DOHH2 (cell line): ENCODE results near the gene TYK2.

Experiments
- H3F3A ChIP-seq: fragments of 200-600 bp; sonication (generic), shearing (Covaris generic); 2 replicates; pipeline ENCODE4 v1.6.0; 2016; ENCODE audit warnings: antibody characterized with exemption, mild to moderate bottlenecking; ENCODE audit not compliant: control insufficient read depth, insufficient read depth
- H3K27ac ChIP-seq: fragments of 200-600 bp; sonication (generic); 2 replicates; pipeline ENCODE4 v1.5.1; 2014; ENCODE audit warnings: low read depth, mild to moderate bottlenecking, low read length, moderate library complexity
- H3K27me3 ChIP-seq: fragments of 200-600 bp; sonication (generic); 2 replicates; pipeline ENCODE4 v1.6.1; 2014; ENCODE audit warnings: mild to moderate bottlenecking, low read length, mixed read lengths; ENCODE audit not compliant: control insufficient read depth
- H3K36me3 ChIP-seq: fragments of 200-600 bp; sonication (generic); 2 replicates; pipeline ENCODE4 v1.6.1; 2014; ENCODE audit warnings: mild to moderate bottlenecking, low read length, moderate library complexity, mixed read lengths; ENCODE audit not compliant: control insufficient read depth
- H3K4me1 ChIP-seq: fragments of 200-600 bp; sonication (generic); 2 replicates; pipeline ENCODE4 v1.6.1; 2014; ENCODE audit warnings: mild to moderate bottlenecking, low read length, mixed read lengths; ENCODE audit not compliant: control insufficient read depth
- H3K4me2 ChIP-seq: fragments of 200-600 bp; sonication (generic); 2 replicates; pipeline ENCODE4 v1.6.0; 2014; ENCODE audit warnings: mild to moderate bottlenecking, low read length, moderate library complexity
- H3K4me3 ChIP-seq: fragments of 200-600 bp; sonication (generic); 2 replicates; pipeline ENCODE4 v1.5.1; 2014; ENCODE audit warnings: mild to moderate bottlenecking, low read length, mixed read lengths
- H3K79me2 ChIP-seq: fragments of 200-600 bp; sonication (generic); 2 replicates; pipeline ENCODE4 v1.6.1; 2014; ENCODE audit warnings: mild to moderate bottlenecking, low read length, mixed read lengths; ENCODE audit not compliant: control insufficient read depth
- H3K9me2 ChIP-seq: fragments of 200-600 bp; sonication (generic); replicated peaks from 2 replicates; pipeline ENCODE4 v1.6.1; 2014; ENCODE audit warnings: mild to moderate bottlenecking, low read length, mixed read lengths; ENCODE audit not compliant: control insufficient read depth
- H3K9me3 ChIP-seq: fragments of 200-600 bp; sonication (generic); 2 replicates; pipeline ENCODE4 v1.6.1; 2014; ENCODE audit warnings: antibody characterized with exemption, low read length, mixed read lengths; ENCODE audit not compliant: control insufficient read depth, insufficient read depth
- H4K20me1 ChIP-seq: fragments of 200-600 bp; sonication (generic); 2 replicates; pipeline ENCODE4 v1.6.0; 2014; ENCODE audit warnings: low read depth, mild to moderate bottlenecking, antibody characterized with exemption, low read length, moderate library complexity; ENCODE audit not compliant: control insufficient read depth, insufficient read depth
- EZH2phosphoT487 ChIP-seq: fragments of 200-600 bp; sonication (generic); IDR thresholded peaks from 2 replicates; pipeline ENCODE4 v1.6.1; 2017; ENCODE audit warnings: borderline replicate concordance, mild to moderate bottlenecking, antibody characterized with exemption, low read length, moderate library complexity, mixed read lengths
- TF ChIP-seq, protein P1 (sequence below): fragments of 200-600 bp; sonication (generic); IDR thresholded peaks from one replicate; pipeline ENCODE4 v1.5.1; 2014; ENCODE audit warnings: antibody characterized with exemption, mild to moderate bottlenecking, low read depth, low read length; ENCODE audit not compliant: poor library complexity, severe bottlenecking

TYK2 gene

DNA sequence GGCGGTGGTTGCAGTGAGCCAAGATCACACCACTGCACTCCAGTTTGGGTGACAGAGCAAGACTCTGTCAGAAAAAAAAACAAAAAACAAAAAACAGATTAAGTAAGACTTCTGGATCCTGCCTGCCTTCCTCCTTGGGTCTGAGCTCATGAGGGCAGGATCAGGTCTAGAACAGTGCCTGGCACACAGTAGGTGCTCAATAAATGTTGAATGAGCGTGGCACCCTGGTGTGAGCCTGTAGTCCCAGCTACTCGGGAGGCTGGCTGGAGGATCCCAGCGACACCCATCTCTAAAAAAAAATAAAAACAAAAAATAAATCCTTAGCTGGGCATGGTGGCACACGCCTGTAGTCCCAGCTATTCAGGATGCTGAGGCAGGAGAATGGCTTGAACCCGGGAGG lies 25.8 kb upstream of the TYK2 start:
- peaks cover 85% of the 10 kb centered on the region for H3K4me1 ChIP-seq
- peaks cover 22% of the 10 kb centered on the region for H3K36me3 ChIP-seq
- no peak overlapping the region for H3K27ac ChIP-seq

DNA sequence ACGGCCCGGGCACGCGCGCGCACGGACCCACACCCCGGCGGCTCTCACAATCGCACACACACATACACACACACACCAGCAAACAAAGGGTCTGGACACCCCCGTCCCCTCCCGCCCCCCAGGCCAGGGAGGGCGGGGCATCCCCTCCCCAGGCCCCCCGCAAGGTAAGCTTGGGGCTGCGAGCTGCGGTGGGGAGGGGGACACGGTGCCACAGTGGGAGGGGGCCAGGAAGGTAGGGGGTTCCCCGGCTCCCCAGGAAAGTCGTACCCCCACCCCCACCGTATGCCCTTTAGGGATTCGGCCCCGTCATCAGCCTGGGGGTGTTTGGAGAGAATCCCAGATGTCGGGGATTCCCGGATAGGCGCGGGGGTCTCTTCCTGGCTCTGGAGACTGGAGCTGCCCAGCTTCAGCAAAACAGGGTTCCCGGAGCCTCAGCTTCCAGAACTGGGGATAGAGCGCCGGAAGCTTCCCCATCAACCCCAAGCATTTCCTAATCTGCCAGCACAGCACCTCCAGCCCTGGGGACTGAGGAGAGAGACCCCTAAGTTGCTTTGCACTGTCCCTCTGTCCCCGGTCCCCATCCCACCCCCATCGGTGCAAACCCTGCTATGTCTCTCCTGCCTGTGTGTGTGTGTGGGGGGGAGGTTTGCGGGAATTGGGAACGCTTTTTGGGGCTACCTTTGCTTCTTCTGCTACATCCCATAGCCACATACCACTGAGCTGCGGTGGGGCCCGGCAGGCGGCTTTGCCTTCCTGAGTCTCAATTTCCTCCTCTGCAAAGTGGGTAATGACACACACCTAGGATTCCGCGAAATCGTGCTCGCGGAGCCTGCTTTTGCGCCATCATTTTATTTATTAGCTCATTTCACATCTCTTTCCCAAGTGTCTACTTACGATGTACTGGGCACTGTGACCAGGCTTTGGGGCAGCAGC lies 24.8 kb upstream of the TYK2 start:
- H3K4me3 ChIP-seq, result peak overlapping the region; percentile 92
- H3K27me3 ChIP-seq, result no peaks in the 10 kb centered on the region
- H3K4me1 ChIP-seq, result peaks cover 85% of the 10 kb centered on the region
- H4K20me1 ChIP-seq, result peaks cover 2% of the 10 kb centered on the region; the same call in 1 of the 2 replicates
- H3K79me2 ChIP-seq, result peaks cover 43% of the 10 kb centered on the region
- H3K4me2 ChIP-seq, result peak overlapping the region; percentile 95
- no peaks in the 10 kb centered on the region for H3K9me2 ChIP-seq
- H3K36me3 ChIP-seq, result peaks cover 32% of the 10 kb centered on the region
- H3F3A ChIP-seq, result peaks cover 29% of the 10 kb centered on the region
- H3K9me3 ChIP-seq, result no peaks in the 10 kb centered on the region
- TF ChIP-seq, protein P1, sequence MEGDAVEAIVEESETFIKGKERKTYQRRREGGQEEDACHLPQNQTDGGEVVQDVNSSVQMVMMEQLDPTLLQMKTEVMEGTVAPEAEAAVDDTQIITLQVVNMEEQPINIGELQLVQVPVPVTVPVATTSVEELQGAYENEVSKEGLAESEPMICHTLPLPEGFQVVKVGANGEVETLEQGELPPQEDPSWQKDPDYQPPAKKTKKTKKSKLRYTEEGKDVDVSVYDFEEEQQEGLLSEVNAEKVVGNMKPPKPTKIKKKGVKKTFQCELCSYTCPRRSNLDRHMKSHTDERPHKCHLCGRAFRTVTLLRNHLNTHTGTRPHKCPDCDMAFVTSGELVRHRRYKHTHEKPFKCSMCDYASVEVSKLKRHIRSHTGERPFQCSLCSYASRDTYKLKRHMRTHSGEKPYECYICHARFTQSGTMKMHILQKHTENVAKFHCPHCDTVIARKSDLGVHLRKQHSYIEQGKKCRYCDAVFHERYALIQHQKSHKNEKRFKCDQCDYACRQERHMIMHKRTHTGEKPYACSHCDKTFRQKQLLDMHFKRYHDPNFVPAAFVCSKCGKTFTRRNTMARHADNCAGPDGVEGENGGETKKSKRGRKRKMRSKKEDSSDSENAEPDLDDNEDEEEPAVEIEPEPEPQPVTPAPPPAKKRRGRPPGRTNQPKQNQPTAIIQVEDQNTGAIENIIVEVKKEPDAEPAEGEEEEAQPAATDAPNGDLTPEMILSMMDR, result no peak
- TF ChIP-seq EZH2phosphoT487, result no peak
- no peak overlapping the region for H3K27ac ChIP-seq

More for the DNA sequence above, 25.8 kb upstream of the TYK2 start:
- no peak overlapping the region for H3K4me2 ChIP-seq
- peaks cover 40% of the 10 kb centered on the region for H3K79me2 ChIP-seq
- TF ChIP-seq, protein P1, result no peak
- TF ChIP-seq EZH2phosphoT487, result no peak
- peaks cover 36% of the 10 kb centered on the region for H3F3A ChIP-seq
- no peak overlapping the region for H3K4me3 ChIP-seq
- H3K9me2 ChIP-seq, result no peaks in the 10 kb centered on the region
- no peaks in the 10 kb centered on the region for H3K9me3 ChIP-seq
- no peaks in the 10 kb centered on the region for H3K27me3 ChIP-seq
- H4K20me1 ChIP-seq, result no peaks in the 10 kb centered on the region

DNA sequence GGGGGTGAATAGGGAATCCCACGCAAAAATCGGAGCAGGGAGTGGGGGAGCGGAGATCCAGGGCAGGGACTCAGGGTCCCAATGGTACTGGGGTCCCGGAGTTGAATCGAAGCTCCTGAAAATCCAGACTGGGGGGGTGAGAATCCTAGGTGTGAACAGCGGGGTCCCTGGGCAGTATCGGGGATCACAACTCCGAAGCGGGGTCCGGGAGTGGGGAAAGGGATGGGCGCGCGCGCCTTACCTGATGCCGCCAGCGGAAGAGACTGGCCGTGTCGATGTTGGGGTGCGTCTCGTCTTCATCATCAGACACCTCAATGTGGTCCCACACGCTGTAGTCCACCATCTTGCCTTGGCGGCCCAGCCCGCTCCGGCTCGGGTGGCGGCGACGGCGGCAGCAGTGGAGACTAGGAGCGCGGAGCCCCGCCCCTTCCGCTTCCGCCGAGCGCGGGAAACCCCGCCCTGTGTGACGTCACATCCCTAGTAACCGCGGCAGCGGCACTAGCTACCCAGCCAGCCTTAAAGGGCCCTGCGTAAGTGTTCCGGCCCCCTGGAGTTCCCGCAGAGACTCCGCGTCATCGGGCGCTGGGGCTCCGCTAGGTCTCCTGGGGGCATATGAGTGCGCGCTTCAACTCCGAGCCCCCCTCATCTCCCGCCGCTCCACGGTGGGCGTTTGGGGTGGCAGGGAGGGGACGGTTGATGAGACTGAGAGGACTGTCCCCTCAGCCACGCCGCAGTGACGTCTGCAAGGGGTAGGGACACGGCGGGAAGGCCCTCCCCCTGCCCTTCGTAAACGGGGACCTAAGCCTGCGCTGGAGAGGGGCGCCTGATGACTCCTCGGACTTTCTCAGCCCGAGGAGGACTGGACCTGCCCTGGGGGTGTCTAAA lies 23.0 kb upstream of the TYK2 start, which contains the start of gene CDC37:
TSS of gene CDC37 (minus strand) at position 406 of the 885 bp plus-strand sequence. CDS start at position 343, 63 bp downstream.
- peak within 1 kb of the TSS; percentile 55 for H3K27ac ChIP-seq

More for the DNA sequence above, 23.0 kb upstream of the TYK2 start, which contains the start of gene CDC37:
- H3F3A ChIP-seq, result peaks cover 22% of the 10 kb centered on the region
- peaks cover 42% of the 10 kb centered on the region for H3K36me3 ChIP-seq
- no peaks in the 10 kb centered on the region for H3K9me2 ChIP-seq
- peak within 1 kb of the TSS; percentile 95 for H3K4me2 ChIP-seq
- peaks cover 5% of the 10 kb centered on the region; the same call in 1 of the 2 replicates for H4K20me1 ChIP-seq
- H3K4me3 ChIP-seq, result peak within 1 kb of the TSS; percentile 92
- H3K9me3 ChIP-seq, result no peaks in the 10 kb centered on the region
- H3K4me1 ChIP-seq, result peaks cover 81% of the 10 kb centered on the region
- peaks cover 56% of the 10 kb centered on the region for H3K79me2 ChIP-seq
- TF ChIP-seq EZH2phosphoT487, result no peak
- TF ChIP-seq, protein P1, result no peak
- H3K27me3 ChIP-seq, result no peaks in the 10 kb centered on the region
